Measurements from ENCODE around the gene RABGAP1. TPM values are rescaled to one million over a fixed set of nuclear protein-coding genes. Genes with fewer than 3 reads are reported as not detected.

The RABGAP1 gene
- total RNA-seq, 2 experiments from 2014 or later, result 20.6 to 24.9 TPM

DNA sequence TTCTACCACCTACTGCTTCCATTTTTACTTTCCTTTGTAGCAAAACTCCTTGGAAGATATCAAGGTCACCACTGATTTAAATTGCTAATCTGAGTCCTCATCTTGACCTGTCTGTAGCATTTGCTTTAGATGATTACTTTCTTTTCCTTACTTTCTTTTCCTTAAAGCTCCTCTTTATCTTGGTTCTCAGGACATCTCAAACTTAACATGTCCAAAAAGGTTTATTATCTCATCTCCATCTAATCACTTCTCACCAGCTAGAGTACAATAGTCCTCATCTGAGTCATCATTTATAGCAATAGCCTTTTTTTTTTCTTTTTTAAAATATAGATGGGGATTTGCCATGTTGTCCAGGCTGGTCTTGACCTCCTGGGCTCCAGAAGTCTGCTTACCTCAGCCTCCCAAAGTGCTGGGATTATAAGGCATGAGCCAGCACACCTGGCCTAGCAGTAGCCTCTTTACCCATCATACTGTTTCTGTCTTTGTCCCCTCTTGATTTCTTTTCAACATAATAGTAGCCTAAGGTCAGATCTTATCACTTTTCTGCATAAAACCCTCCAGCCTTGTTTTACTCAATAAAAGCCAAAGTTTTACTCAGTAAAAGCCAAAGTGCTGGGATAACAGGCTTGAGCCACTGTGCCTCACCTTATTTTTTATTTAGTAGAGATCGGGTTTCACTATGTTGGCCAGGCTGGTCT is 59.7 kb downstream of the RABGAP1 start:
- H3K9me3 ChIP-seq (ENCODE audit: control insufficient read depth in 1 of 2, insufficient read depth in 1 of 2, low read length in 2 of 2), result no peaks in the 10 kb centered on the region
- H3K27ac ChIP-seq (ENCODE audit: low read depth in 1 of 2, low read length in 2 of 2), result no peak overlapping the region
- ATAC-seq (ENCODE audit: poor library complexity) (no peak), DNase-seq (no peak)
- intact Hi-C loops (cut with DNase I, micrococcal nuclease), result no loop called here
- Mint-ChIP-seq H3K36me3 (ENCODE audit: low read depth) (peaks cover 84% of the 10 kb centered on the region), H3K27ac (no peak overlapping the region), H3K9me3 (no peaks in the 10 kb centered on the region), H3K4me1 (ENCODE audit: low read depth) (peaks cover 5% of the 10 kb centered on the region), H3K27me3 (no peaks in the 10 kb centered on the region), H3K4me3 (no peak overlapping the region)
- ChIA-PET CTCF (no interaction called here), POLR2A (no interaction called here)
- peaks cover 29% of the 10 kb centered on the region for H3K36me3 ChIP-seq (ENCODE audit: insufficient read depth, low read length)
- no peak overlapping the region for H3K4me3 ChIP-seq (ENCODE audit: low read length)
- TF ChIP-seq, protein P1, sequence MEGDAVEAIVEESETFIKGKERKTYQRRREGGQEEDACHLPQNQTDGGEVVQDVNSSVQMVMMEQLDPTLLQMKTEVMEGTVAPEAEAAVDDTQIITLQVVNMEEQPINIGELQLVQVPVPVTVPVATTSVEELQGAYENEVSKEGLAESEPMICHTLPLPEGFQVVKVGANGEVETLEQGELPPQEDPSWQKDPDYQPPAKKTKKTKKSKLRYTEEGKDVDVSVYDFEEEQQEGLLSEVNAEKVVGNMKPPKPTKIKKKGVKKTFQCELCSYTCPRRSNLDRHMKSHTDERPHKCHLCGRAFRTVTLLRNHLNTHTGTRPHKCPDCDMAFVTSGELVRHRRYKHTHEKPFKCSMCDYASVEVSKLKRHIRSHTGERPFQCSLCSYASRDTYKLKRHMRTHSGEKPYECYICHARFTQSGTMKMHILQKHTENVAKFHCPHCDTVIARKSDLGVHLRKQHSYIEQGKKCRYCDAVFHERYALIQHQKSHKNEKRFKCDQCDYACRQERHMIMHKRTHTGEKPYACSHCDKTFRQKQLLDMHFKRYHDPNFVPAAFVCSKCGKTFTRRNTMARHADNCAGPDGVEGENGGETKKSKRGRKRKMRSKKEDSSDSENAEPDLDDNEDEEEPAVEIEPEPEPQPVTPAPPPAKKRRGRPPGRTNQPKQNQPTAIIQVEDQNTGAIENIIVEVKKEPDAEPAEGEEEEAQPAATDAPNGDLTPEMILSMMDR (IDR thresholded peaks at IDR 0.05), result no peak
- no peaks in the 10 kb centered on the region for H3K4me1 ChIP-seq (ENCODE audit: insufficient read depth, low read length)
- no peaks in the 10 kb centered on the region for H3K27me3 ChIP-seq (ENCODE audit: control insufficient read depth in 1 of 2, insufficient read depth in 2 of 2, low read length in 2 of 2)

DNA sequence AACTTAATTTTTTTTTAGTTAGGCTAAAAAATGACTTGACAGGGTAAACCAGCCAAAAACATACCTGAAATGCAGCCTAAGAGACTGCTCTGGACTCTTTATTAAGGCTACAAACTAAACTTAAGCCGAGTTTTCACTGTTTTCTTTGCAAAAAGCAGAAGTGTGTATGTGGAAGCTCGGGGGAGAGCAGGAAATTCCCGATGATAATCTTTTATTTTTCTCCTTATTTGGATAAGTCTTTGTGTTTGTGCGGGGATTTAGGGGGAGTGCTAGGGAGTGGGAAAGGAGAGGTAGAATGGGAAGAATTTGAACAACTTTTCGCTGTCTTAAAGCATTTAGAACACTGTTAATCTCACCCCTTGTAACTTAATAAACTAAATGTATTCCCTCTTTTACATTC is 61.9 kb downstream of the RABGAP1 start:
- TF ChIP-seq, protein P1 (IDR thresholded peaks at IDR 0.05), result no peak
- Histone ChIP-seq H3K4me1 (ENCODE audit: insufficient read depth, low read length) (no peaks in the 10 kb centered on the region), H3K27ac (ENCODE audit: low read depth in 1 of 2, low read length in 2 of 2) (no peak overlapping the region), H3K36me3 (ENCODE audit: insufficient read depth, low read length) (peaks cover 20% of the 10 kb centered on the region), H3K27me3 (ENCODE audit: control insufficient read depth in 1 of 2, insufficient read depth in 2 of 2, low read length in 2 of 2) (no peaks in the 10 kb centered on the region), H3K9me3 (ENCODE audit: control insufficient read depth in 1 of 2, insufficient read depth in 1 of 2, low read length in 2 of 2) (no peaks in the 10 kb centered on the region), H3K4me3 (ENCODE audit: low read length) (no peak overlapping the region)
- Mint-ChIP-seq H3K27ac (no peak overlapping the region), H3K4me1 (ENCODE audit: low read depth) (peaks cover 5% of the 10 kb centered on the region), H3K4me3 (no peak overlapping the region), H3K9me3 (no peaks in the 10 kb centered on the region), H3K36me3 (ENCODE audit: low read depth) (peaks cover 74% of the 10 kb centered on the region), H3K27me3 (no peaks in the 10 kb centered on the region)
- ATAC-seq (ENCODE audit: poor library complexity), result no peak
- DNase-seq, result no peak
- intact Hi-C loops (cut with DNase I, micrococcal nuclease), result no loop called here
- ChIA-PET CTCF (no interaction called here), POLR2A (no interaction called here)

GRCh38 chr9:123003466-123003865 is 62.6 kb downstream of the RABGAP1 start:
- H3K36me3 Mint-ChIP-seq (ENCODE audit: low read depth), result peaks cover 67% of the 10 kb centered on the region

More at GRCh38 chr9:123003466-123003865, 62.6 kb downstream of the RABGAP1 start:
- no peaks in the 10 kb centered on the region for H3K27me3 Mint-ChIP-seq
- no peak overlapping the region for H3K27ac Mint-ChIP-seq
- Histone ChIP-seq H3K27me3 (ENCODE audit: control insufficient read depth in 1 of 2, insufficient read depth in 2 of 2, low read length in 2 of 2) (no peaks in the 10 kb centered on the region), H3K9me3 (ENCODE audit: control insufficient read depth in 1 of 2, insufficient read depth in 1 of 2, low read length in 2 of 2) (no peaks in the 10 kb centered on the region), H3K36me3 (ENCODE audit: insufficient read depth, low read length) (peaks cover 18% of the 10 kb centered on the region), H3K4me3 (ENCODE audit: low read length) (no peak overlapping the region), H3K4me1 (ENCODE audit: insufficient read depth, low read length) (no peaks in the 10 kb centered on the region), H3K27ac (ENCODE audit: low read depth in 1 of 2, low read length in 2 of 2) (no peak overlapping the region)
- intact Hi-C loops (cut with DNase I, micrococcal nuclease), result no loop called here
- POLR2A ChIA-PET, result no interaction called here
- DNase-seq (no peak), ATAC-seq (ENCODE audit: poor library complexity) (no peak)
- no peak overlapping the region for H3K4me3 Mint-ChIP-seq
- H3K9me3 Mint-ChIP-seq, result no peaks in the 10 kb centered on the region
- TF ChIP-seq, protein P1 (IDR thresholded peaks at IDR 0.05), result no peak
- H3K4me1 Mint-ChIP-seq (ENCODE audit: low read depth), result peaks cover 5% of the 10 kb centered on the region
- CTCF ChIA-PET, result no interaction called here
